ENCODE results near the gene TJP1.

TJP1 gene

DNA sequence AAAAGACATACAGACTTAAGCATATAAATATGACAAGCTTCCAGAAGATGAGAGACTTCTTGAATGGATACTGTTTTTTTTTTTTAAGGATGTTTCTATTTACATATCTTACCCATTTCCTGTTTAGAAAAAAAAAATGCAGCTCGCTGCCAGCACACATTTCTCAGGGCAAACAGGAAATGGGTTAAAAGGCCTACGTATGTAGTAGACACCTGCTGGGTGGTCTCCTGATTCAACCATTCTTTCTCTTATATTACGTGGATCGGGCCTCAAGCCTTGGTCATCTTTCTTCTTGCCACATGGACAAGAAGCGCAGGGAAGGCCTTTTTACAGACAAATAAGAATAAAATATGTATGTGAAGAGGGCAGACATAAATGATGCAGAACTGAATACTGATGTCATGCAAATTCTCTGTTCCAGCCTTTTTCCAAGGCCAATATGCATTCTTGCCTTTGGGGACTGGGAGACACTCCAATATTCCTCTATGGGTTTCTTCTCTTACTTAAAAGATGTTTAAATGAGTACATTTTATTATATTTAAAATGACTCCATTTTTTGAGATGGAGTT lies 35.0 kb upstream of the TJP1 start:
- no peak for DNase-seq
- no peak overlapping the region for H3K27ac ChIP-seq
- H3K36me3 ChIP-seq, result no peaks in the 10 kb centered on the region
- no peak overlapping the region for H3K4me3 ChIP-seq (ENCODE audit: low read depth, low read length)
- TF ChIP-seq, protein P1, sequence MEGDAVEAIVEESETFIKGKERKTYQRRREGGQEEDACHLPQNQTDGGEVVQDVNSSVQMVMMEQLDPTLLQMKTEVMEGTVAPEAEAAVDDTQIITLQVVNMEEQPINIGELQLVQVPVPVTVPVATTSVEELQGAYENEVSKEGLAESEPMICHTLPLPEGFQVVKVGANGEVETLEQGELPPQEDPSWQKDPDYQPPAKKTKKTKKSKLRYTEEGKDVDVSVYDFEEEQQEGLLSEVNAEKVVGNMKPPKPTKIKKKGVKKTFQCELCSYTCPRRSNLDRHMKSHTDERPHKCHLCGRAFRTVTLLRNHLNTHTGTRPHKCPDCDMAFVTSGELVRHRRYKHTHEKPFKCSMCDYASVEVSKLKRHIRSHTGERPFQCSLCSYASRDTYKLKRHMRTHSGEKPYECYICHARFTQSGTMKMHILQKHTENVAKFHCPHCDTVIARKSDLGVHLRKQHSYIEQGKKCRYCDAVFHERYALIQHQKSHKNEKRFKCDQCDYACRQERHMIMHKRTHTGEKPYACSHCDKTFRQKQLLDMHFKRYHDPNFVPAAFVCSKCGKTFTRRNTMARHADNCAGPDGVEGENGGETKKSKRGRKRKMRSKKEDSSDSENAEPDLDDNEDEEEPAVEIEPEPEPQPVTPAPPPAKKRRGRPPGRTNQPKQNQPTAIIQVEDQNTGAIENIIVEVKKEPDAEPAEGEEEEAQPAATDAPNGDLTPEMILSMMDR (IDR thresholded peaks at IDR 0.05; ENCODE audit: low read depth, low read length), result no peak
- no peaks in the 10 kb centered on the region for H3K9me3 ChIP-seq (ENCODE audit: severe bottlenecking)
- H3K27me3 ChIP-seq (ENCODE audit: insufficient read depth, low read depth, severe bottlenecking), result no peaks in the 10 kb centered on the region

GRCh38 chr15:29854413-29854812 lies 32.1 kb upstream of the TJP1 start:
- Histone ChIP-seq H3K4me3 (ENCODE audit: low read depth, low read length) (no peak overlapping the region), H3K9me3 (ENCODE audit: severe bottlenecking) (peaks cover 8% of the 10 kb centered on the region), H3K27me3 (ENCODE audit: insufficient read depth, low read depth, severe bottlenecking) (no peaks in the 10 kb centered on the region), H3K27ac (no peak overlapping the region), H3K36me3 (no peaks in the 10 kb centered on the region)
- TF ChIP-seq, protein P1 (IDR thresholded peaks at IDR 0.05; ENCODE audit: low read depth, low read length), result no peak
- no peak for DNase-seq

GRCh38 chr15:29853211-29853987 lies 31.1 kb upstream of the TJP1 start:
- no peak for DNase-seq
- H3K9me3 ChIP-seq (ENCODE audit: severe bottlenecking), result peaks cover 8% of the 10 kb centered on the region
- no peaks in the 10 kb centered on the region for H3K36me3 ChIP-seq
- no peak overlapping the region for H3K4me3 ChIP-seq (ENCODE audit: low read depth, low read length)
- TF ChIP-seq, protein P1 (IDR thresholded peaks at IDR 0.05; ENCODE audit: low read depth, low read length), result no peak
- no peaks in the 10 kb centered on the region for H3K27me3 ChIP-seq (ENCODE audit: insufficient read depth, low read depth, severe bottlenecking)
- no peak overlapping the region for H3K27ac ChIP-seq

DNA sequence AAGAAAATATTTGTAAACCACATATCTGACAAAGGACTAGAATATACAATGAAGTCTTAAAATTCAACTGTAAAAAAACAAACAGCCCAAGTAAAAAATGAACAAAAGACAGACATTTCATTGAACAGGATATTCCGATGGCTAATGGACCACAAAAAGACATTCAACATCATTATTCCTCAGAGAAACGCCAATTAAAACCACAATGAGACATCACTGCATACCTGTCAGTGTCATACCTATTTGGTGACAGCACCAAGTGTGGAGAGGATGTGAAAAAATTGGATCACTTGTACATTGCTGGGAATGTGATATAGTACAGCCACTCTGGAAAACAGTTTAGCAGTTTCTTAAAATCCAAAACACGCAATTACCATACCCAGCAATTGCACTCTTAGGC lies 29.9 kb upstream of the TJP1 start:
- Histone ChIP-seq H3K27ac (no peak overlapping the region), H3K9me3 (ENCODE audit: severe bottlenecking) (peaks cover 12% of the 10 kb centered on the region), H3K4me3 (ENCODE audit: low read depth, low read length) (no peak overlapping the region), H3K27me3 (ENCODE audit: insufficient read depth, low read depth, severe bottlenecking) (no peaks in the 10 kb centered on the region), H3K36me3 (no peaks in the 10 kb centered on the region)
- DNase-seq, result no peak
- TF ChIP-seq, protein P1 (IDR thresholded peaks at IDR 0.05; ENCODE audit: low read depth, low read length), result no peak

- no peaks in the 10 kb centered on the region for H3K27me3 ChIP-seq (ENCODE audit: insufficient read depth, low read depth, severe bottlenecking)
- H3K9me3 ChIP-seq (ENCODE audit: severe bottlenecking), result peaks cover 12% of the 10 kb centered on the region
- DNase-seq, result no peak
- no peak overlapping the region for H3K27ac ChIP-seq
- TF ChIP-seq, protein P1 (IDR thresholded peaks at IDR 0.05; ENCODE audit: low read depth, low read length), result no peak
- no peaks in the 10 kb centered on the region for H3K36me3 ChIP-seq
- no peak overlapping the region for H3K4me3 ChIP-seq (ENCODE audit: low read depth, low read length)
Measured at GRCh38 chr15:29849716-29850115, 27.4 kb upstream of the TJP1 start.
